ENCODE results near the gene RPL5.

Gene RPL5

DNA sequence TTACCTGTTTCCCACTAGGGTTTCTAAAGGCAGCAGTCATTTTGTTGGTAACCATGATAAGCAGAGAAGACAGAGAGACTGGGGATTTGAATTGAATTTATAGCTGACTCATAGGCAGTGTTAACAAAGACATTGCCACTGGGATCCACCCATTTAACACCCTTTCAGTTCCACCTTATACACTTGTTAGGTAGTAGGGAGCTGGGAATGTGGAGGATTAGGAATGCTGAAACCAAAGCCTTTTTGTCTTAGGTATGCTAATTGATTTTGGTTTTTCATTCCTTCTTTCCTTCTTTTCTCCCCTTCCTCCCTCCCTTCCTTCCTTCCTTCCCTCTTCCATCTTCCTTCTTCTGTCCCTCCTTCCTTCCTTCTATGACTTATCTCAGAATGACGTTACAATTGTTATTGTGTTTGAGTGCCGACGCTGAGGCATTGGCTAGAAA is 39.5 kb upstream of the RPL5 start:
- no peak overlapping the region for H3K27ac ChIP-seq
- no peak overlapping the region for H3K4me3 ChIP-seq
- H3K36me3 ChIP-seq: no peaks in the 10 kb centered on the region
- no peak for TF ChIP-seq Cebpa-rat (IDR thresholded peaks at IDR 0.05)
- no peaks in the 10 kb centered on the region for H3K27me3 ChIP-seq
- no peak overlapping the region for H3K9ac ChIP-seq
- no peaks in the 10 kb centered on the region for H3K4me1 ChIP-seq
- no peaks in the 10 kb centered on the region for H3K9me3 ChIP-seq
- no peak overlapping the region for H3K4me2 ChIP-seq
- H4K20me1 ChIP-seq: no peaks in the 10 kb centered on the region

DNA sequence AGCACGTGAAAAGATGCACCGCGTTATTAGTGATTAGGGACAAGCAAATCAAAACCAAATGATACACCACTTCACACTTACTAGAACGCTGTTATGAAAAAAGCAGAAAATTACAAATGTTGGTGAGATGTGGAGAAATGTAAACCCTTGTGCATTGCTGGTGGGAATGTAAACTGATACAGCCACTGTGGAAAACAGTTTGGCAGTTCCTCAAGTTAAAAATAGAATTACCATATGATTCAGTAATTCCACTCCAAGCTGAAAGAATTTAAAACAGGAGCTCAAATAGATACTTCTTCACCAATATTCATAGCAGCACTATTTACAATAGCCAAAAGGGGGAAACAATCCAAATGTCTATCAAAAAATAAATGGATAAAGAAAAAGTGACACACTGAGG is 36.7 kb upstream of the RPL5 start:
- no peak overlapping the region for H3K9ac ChIP-seq
- no peaks in the 10 kb centered on the region for H3K4me1 ChIP-seq
- no peak overlapping the region for H3K4me3 ChIP-seq
- no peaks in the 10 kb centered on the region for H3K27me3 ChIP-seq
- TF ChIP-seq Cebpa-rat (IDR thresholded peaks at IDR 0.05): no peak
- no peaks in the 10 kb centered on the region for H3K9me3 ChIP-seq
- H3K36me3 ChIP-seq: no peaks in the 10 kb centered on the region
- H3K27ac ChIP-seq: no peak overlapping the region
- H3K4me2 ChIP-seq: no peak overlapping the region
- H4K20me1 ChIP-seq: no peaks in the 10 kb centered on the region

DNA sequence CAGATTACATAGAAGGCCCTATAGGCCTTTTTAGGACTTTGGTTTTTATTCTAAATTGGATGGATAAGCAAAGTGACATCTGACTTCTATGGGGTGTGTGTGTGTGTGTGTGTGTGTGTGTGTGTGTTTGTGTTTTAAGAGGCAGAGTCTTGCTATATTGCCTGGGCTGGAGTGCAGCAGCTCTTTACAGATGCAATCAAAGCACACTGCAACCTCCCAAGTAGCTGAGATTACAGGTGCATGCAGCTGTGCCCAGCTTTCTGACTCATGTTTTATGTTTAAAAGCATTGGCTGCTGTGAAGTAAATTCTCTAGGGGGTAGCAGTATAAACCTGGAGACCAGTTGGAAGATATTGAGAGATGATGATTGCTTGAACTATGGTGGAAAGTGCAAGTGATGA is 34.5 kb upstream of the RPL5 start:
- Histone ChIP-seq H3K4me1 (no peaks in the 10 kb centered on the region), H3K36me3 (no peaks in the 10 kb centered on the region), H3K27me3 (no peaks in the 10 kb centered on the region), H4K20me1 (no peaks in the 10 kb centered on the region), H3K9ac (no peak overlapping the region), H3K27ac (no peak overlapping the region), H3K4me2 (no peak overlapping the region), H3K9me3 (no peaks in the 10 kb centered on the region), H3K4me3 (no peak overlapping the region)
- no peak for TF ChIP-seq Cebpa-rat (IDR thresholded peaks at IDR 0.05)

- Histone ChIP-seq H3K4me2 (no peak overlapping the region), H3K4me3 (no peak overlapping the region), H3K27ac (no peak overlapping the region), H3K9ac (no peak overlapping the region), H3K27me3 (no peaks in the 10 kb centered on the region), H3K4me1 (no peaks in the 10 kb centered on the region), H3K36me3 (no peaks in the 10 kb centered on the region), H3K9me3 (no peaks in the 10 kb centered on the region), H4K20me1 (no peaks in the 10 kb centered on the region)
- no peak for TF ChIP-seq Cebpa-rat (IDR thresholded peaks at IDR 0.05)
These were observed 33.9 kb upstream of the RPL5 start for GRCh38 chr1:92797961-92798360.

GRCh38 chr1:92803140-92803887 is 28.5 kb upstream of the RPL5 start:
- no peaks in the 10 kb centered on the region for H4K20me1 ChIP-seq
- no peak overlapping the region for H3K4me3 ChIP-seq
- no peak overlapping the region for H3K9ac ChIP-seq
- peaks cover 22% of the 10 kb centered on the region for H3K9me3 ChIP-seq
- H3K4me1 ChIP-seq: no peaks in the 10 kb centered on the region
- H3K4me2 ChIP-seq: no peak overlapping the region
- H3K27ac ChIP-seq: no peak overlapping the region
- H3K27me3 ChIP-seq: no peaks in the 10 kb centered on the region
- H3K36me3 ChIP-seq: no peaks in the 10 kb centered on the region
- TF ChIP-seq Cebpa-rat (IDR thresholded peaks at IDR 0.05): no peak

DNA sequence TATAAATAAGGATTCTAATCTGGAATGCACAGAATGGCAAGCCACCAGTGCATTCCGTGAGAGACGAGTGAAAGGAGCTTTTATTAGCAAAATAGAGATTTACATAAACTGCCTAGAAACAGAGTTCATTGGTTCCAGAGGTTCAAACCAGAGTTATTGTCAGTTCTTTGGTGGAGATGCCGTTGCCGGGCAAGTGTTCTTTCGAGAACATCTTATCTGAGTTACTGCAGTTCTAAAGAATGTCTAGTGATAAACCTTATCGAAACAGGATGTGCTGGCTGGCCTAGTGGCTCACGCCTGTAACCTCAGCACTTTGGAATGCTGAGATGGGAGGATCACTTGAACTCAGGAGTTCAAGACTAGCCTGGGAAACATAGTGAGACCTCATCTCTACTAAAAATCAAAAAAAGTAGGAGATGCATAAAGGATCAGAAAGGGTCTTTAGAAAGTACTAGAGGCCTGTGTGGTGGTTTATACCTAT is 27.1 kb upstream of the RPL5 start:
- Histone ChIP-seq H4K20me1 (no peaks in the 10 kb centered on the region), H3K4me3 (no peak overlapping the region), H3K4me1 (peaks cover 5% of the 10 kb centered on the region; the same call in 1 of the 2 replicates), H3K27me3 (no peaks in the 10 kb centered on the region), H3K36me3 (no peaks in the 10 kb centered on the region), H3K27ac (no peak overlapping the region), H3K9ac (no peak overlapping the region), H3K9me3 (peaks cover 22% of the 10 kb centered on the region), H3K4me2 (no peak overlapping the region)
- TF ChIP-seq Cebpa-rat (IDR thresholded peaks at IDR 0.05): no peak

DNA sequence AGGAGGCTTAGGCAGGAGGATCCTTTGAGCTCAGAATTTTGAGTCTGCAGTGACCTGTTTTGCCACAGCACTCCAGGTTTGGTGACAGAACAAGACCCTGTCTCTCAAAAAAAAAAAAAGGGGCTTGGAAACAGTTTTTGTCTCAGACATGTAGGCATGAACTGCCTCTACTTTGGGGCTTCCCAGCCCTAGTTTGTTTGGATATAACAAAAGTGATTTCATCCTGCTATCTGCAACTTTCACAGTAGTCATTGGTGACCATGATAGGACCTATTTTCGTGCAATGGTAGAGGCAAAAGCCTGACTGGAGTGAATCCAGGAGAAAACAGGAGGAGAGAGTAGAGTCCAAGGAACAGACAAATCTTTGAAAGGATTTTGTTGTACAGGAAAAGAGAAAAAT is 26.6 kb upstream of the RPL5 start:
- Histone ChIP-seq H3K4me2 (no peak overlapping the region), H3K27ac (no peak overlapping the region), H4K20me1 (no peaks in the 10 kb centered on the region), H3K9ac (no peak overlapping the region), H3K36me3 (no peaks in the 10 kb centered on the region), H3K27me3 (no peaks in the 10 kb centered on the region), H3K9me3 (peaks cover 22% of the 10 kb centered on the region), H3K4me1 (peaks cover 5% of the 10 kb centered on the region; the same call in 1 of the 2 replicates), H3K4me3 (no peak overlapping the region)
- no peak for TF ChIP-seq Cebpa-rat (IDR thresholded peaks at IDR 0.05)

DNA sequence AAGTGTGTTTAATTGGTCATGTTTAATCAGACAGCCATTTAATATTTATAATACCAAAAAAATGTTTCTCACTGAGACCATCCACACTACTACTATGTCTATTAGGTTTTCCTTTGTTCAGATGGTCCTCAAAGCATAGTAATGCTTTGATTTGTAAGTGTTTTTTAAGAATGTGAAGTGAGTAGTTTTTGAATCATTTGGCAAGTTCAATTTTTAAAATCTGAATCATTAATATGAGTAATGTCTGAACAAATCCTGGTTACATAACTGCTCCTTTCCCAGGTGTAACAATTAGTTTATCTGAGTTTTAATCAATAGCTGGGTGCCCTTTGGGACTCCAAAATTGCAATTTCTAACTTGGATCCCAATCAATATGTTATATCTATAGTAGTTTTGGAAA is 23.5 kb upstream of the RPL5 start:
- H3K4me2 ChIP-seq: no peak overlapping the region
- TF ChIP-seq Cebpa-rat (IDR thresholded peaks at IDR 0.05): no peak

GRCh38 chr1:92816732-92817131 is 15.1 kb upstream of the RPL5 start:
- no peak overlapping the region for H3K9ac ChIP-seq
- no peak for TF ChIP-seq Cebpa-rat (IDR thresholded peaks at IDR 0.05)
- no peak overlapping the region for H3K27ac ChIP-seq

More for the DNA sequence above, 23.5 kb upstream of the RPL5 start:
- H3K9ac ChIP-seq: no peak overlapping the region
- H3K27me3 ChIP-seq: no peaks in the 10 kb centered on the region
- H3K27ac ChIP-seq: no peak overlapping the region
- peaks cover 5% of the 10 kb centered on the region; the same call in 1 of the 2 replicates for H3K4me1 ChIP-seq
- no peaks in the 10 kb centered on the region for H4K20me1 ChIP-seq
- H3K9me3 ChIP-seq: peaks cover 22% of the 10 kb centered on the region
- no peak overlapping the region for H3K4me3 ChIP-seq
- H3K36me3 ChIP-seq: no peaks in the 10 kb centered on the region

DNA sequence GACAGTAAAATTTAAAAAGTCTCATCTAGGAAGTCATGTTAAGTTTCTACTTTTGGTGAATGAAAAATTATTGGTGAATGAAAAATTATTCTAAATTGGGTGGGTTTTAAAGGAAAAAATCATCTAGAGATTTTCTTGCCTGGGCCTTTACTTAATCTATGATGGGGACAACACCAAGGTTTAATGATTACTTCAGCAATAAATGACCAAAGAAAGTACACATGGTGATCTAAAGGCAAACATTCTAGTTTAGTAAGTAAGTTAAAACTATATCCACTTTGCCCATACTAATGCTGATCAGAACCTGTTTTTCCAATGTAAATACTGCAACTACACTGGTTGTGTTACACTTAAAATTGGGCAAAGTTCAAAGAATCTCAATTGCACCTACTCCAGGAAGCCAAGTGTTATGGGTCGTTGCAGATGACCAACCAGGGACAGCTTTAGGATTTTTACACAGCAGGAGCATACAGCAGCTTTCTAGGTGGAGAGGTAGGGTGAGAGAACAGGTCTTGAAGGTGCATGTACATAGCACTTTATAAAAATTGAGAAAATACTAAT is 14.6 kb upstream of the RPL5 start:
- H3K9ac ChIP-seq: no peak overlapping the region
- H3K9me3 ChIP-seq: no peaks in the 10 kb centered on the region
- H3K36me3 ChIP-seq: no peaks in the 10 kb centered on the region
- no peaks in the 10 kb centered on the region for H3K27me3 ChIP-seq
- H3K27ac ChIP-seq: no peak overlapping the region
- TF ChIP-seq Cebpa-rat (IDR thresholded peaks at IDR 0.05): no peak
- no peaks in the 10 kb centered on the region for H4K20me1 ChIP-seq
- H3K4me3 ChIP-seq: no peak overlapping the region
- H3K4me2 ChIP-seq: no peak overlapping the region
- H3K4me1 ChIP-seq: no peaks in the 10 kb centered on the region

More at GRCh38 chr1:92816732-92817131, 15.1 kb upstream of the RPL5 start:
- Histone ChIP-seq H3K9me3 (no peaks in the 10 kb centered on the region), H4K20me1 (no peaks in the 10 kb centered on the region), H3K27me3 (no peaks in the 10 kb centered on the region), H3K4me2 (no peak overlapping the region), H3K4me3 (no peak overlapping the region), H3K36me3 (no peaks in the 10 kb centered on the region), H3K4me1 (no peaks in the 10 kb centered on the region)

Data from BLaER1 (cell line).